Activated CD4-positive, CD25-positive, alpha-beta regulatory T cell treated with anti-CD3 and anti-CD28 coated beads, Interleukin-2, amount 50 U/mL, for 16 hours (primary cell): ENCODE results near the gene SLC6A18.
"Not testable (repeated sequence)": the region's sequence is repeated elsewhere in the genome, so short reads cannot be mapped to it uniquely, and the experiment has no call there.

Experiments used
- DNase-seq: peaks from one replicate; pipeline ENCODE4 v3.0.0-alpha.2; 2020; ENCODE audit warnings: low read depth, low spot score

Gene SLC6A18

DNA sequence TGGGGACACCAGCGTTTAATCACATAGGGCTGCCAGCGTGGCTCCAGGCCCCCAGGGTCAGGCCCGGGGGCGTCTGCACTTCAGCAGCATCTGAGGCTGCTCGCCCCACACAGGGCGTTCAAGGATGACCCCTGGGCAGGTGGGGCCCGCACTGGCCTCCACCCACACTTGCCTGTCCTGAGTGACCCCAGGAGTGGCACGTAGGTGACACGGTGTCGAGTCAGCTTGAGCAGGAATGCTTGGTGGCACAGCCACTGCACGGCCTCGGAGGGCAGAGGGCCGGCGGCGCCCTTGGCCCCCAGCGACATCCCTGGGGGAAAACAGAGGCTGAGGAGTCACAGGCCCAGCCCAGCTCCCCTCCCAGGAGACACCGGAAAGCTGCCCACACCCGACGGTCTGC, 29.0 kb downstream of the SLC6A18 start:
- DNase-seq: no peak

DNA sequence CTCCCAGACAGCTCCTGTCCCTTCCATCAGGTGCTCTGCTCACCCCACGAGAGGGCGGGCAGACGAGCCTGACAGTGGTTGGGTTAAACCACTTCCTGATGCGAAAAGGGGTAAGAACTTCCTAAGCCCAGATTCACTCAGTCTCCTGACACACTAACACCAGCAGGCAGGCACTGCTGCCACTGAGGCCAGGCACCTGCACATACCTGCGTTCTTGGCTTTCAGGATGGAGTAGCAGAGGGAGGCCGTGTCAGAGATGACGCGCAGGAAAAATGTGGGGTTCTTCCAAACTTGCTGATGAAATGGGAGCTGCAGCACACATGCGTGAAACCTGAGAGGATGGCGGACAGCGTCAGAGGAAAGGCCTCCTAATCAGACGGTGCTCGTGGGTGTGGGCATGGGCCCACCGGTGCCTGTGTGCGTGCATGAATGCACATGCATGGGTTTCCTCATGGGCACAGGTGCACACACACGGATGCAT, 29.9 kb downstream of the SLC6A18 start:
- no peak for DNase-seq

DNA sequence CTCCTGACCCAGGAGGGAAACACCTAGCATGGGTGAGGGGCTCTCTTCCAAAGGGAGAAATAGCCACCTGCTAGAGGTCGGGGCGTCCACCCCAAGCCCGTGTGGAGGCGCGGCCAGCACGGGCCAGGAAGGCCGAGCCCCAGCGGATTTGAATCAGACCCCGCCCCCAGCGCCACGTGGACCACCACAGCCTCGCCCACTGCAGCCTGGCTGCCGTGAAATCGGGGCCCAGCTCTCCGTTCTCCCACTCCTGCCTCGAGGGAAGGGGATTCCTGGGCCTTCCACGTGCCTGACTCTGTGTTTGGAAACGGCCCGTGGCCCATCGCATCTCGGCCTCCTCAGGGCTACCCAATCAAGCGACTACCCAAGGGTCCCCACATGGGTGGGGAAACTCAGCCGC, 31.6 kb downstream of the SLC6A18 start:
- no peak for DNase-seq

DNA sequence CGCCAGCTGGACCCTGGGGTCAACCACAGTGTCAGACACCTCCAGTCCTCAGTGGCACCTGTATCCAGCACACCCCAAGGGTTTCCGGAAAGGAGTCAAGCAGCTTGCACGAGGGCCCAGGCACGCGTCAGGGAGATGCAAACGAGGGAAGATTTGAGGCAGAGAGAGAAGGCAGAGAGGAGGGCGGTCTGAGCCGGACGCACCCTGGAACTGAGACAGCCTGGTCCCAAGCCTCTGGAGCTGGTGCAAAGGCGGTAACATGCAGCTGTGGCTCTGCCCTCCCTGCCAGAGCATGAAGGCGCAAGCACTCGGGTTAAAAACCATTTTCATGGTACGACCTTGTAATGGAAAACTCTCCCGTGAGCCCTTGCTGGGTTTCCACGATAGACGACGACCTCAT, 32.2 kb downstream of the SLC6A18 start:
- no peak for DNase-seq

DNA sequence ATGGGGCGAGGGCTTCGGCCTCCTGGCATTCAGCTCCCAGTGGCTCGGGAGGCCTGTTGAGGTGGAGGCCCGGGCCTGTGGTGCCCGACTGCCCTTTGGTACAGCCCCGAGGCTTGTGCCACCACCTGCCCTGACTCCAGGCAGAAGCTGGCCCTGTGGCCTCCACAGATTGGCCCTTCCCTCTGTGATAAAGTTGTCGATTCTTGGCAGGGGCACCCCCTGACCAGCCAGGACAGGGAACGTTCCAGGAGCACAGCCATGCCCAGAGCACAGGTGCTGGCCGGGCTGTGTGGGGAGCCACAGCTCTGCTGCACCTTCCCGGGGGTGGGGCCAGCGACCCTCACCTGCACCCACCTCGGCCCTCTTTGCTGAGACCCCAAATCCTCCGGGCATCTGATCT, 32.7 kb downstream of the SLC6A18 start:
- DNase-seq: no peak

DNA sequence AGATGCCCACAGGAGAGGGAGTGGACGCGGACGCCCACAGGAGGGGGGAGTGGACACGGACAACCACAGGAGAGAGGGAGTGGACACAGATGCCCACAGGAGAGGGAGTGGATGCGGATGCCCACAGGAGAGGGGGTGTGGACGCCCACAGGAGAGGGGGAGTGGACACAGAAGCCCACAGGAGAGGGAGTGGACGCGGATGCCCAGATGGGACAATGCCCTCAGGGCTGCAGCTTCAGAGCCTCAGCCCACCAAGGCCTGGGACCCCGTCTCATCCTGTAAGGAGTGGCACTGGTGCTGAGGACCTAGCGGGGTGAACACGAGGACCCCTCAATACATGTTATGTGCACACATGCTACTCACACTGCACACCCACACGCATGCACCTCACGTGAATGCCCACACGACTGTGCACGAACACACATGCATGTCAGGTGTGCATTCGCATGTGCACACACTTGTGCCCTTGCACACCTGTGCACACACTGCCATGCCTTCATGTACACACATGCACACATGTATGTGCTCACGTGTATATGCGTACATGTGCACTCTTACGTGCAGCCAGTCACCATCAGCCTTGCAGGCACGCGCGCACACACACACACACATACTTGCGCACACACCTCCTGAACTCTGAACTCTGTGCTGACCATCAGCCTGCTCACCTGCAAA, 34.8 kb downstream of the SLC6A18 start:
- DNase-seq: no peak

DNA sequence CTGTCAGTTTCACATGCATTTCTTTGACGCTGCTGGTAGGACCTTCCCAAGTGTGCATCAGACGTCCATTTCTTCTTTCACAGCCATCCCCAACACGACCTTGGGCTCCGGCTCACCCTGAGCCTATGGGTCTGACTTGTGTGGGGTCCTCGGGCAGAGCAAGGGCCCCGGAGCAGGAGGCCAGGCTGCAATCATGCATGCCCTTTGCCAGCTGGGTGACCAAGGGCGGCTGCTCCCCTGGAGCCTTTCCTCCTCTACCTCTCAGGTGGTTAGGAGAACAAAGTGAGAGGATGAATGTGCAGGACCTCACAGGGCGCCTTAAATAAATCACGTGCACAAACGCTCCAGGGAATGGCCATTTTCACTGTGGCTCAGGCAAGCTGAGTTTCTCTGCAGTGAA, 36.5 kb downstream of the SLC6A18 start:
- DNase-seq: no peak

DNA sequence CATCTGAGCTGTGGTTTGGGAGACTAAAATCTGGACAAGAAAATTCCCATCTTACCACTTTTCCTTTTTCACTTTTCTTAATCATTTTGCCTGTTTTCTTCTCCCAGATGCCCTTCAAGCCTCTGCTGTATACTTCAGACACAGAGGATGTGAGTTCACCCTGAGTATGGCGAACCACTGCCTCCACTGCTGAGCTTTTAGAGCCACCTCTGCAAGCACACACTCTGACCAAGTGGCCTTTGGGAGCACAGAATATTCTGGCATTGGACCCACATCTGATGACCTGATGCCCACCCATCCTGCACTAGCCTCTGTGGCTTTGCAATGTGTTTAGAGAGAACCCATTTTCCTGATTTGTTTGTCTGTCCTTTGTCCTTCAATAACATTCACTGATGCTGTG, 37.2 kb downstream of the SLC6A18 start:
- DNase-seq: no peak

DNA sequence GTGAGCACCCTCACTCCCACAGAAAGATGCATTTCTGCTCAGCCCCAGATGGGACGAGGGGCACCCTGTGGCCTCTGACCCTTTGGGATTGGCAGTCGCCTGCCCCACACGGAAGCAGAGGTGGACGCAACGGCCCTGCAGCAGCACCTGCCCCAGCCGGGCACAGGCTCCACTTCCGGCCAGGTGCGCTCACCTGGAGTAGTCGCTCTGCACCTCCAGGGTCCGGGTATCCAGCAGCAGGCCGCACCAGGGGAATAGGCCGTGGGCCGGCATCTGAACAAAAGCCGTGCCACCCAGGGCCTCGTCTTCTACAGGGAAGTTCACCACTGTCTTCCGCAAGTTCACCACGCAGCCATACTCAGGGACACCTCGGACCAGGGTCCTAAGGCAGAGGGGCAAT, 39.0 kb downstream of the SLC6A18 start:
- DNase-seq: no peak

DNA sequence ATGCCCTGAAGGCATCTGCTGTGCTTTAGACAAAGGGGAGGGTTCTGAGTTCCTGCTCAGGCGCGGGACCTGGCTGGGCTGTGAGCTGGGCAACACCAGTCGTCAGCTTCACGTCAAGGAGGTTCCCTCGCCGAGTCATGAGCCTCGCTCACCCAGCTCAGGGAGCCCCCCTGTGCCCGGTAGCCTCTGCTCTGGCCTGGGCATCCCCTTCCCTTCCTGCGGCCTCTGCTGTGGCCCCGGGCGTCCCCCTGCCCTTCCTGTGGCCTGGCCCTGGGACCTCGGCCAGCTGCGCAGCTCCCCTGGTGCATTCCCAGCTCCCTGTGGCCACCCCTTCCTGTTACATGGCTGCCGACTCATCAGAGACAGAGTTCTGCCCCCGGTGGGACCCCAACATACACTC, 39.8 kb downstream of the SLC6A18 start:
- DNase-seq: no peak

DNA sequence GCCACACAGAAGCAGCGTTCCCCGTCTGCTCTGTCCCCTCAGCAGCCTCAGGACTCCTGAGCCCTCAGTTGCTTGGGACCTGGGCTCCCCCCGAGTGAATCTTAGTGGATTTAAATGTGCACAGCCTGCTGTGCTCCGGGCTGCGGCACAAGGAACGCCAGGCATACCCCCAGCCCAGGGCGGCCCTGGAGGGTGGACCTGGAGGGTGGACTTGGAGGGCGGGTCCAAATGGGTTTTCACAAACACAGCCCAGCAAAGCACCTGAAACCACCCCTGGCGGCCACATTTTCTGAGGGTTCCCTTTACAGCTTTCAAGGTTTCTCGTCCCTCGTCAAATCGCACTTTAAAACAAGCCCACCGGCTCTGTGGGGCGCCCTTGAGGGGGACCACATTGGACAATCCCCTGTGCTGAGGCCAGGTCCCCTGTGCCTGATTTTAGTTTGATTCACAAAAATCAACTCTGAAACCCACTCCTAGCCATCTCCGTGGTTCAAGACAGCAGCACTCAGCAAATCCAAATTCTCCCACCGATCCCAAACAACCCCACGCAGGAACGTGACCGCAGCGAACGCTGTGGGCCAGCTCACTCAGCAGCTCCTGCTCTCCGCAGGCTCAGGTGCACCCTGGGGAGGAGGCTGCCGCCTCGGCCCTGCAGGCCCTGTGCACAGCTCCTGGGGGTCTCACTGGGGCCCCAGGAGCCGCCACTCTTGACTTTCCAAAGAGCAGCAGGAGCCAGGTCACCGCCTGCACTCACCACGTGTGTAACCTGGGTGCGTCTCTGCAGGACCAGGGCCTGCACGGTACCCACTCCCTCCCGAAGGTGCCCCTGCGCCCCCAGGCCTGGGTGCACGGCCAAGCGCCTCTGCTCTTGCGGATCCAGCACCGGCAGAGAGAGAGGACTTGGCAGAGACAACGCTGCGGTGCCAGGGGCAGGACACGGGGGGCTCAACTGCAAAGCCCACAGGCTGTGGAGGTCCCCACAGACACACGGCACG, 40.6 kb downstream of the SLC6A18 start:
- no peak for DNase-seq

DNA sequence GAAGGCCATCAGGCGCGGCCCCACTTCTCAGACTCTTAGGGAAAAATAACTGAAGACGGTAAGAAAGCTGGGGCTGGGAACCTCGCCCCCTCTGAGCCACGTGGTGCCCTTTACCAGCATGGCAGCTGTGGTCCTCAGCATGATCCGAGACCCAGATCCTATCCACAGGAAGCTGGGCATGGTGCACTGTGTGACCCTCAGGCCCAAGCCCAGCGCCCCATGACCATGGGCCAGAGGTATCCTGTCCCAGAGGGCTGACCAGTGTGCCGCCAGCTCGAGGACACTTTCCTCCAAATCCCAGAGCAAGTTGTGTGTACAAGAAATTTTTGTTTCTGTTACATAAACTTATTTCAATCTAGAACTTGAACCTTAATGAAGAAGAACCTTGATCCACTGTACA, 41.6 kb downstream of the SLC6A18 start:
- DNase-seq: no peak

DNA sequence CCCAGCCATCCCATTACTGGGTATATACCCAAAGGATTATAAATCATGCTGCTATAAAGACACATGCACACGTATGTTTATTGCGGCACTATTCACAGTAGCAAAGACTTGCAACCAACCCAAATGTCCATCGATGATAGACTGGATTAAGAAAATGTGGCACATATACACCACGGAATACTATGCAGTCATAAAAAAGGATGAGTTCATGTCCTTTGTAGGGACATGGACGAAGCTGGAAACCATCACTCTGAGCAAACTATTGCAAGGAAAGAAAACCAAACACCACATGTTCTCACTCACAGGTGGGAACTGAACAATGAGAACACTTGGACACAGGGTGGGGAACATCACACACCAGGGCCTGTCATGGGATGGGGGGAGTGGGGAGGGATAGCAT, 42.3 kb downstream of the SLC6A18 start:
- DNase-seq: not testable (repeated sequence)

DNA sequence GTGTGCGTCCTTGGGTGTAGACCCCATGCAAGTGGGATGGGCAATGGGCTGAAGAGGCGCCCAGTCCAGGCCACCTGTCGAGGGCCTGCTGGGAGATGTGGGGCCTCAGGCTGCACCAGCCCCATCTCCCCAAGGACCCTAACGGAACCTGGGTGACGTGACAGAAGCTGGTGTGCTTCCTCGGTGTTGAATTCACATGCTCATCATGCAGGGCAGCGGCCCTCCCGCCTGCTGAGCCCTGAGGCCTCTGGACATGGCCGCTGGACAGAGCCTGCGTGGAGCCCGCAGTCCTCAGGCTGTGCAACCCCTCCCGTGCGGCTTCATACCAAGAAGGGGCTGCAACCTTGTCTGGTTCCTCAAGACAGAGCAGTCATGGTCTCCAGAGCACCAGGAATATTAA, 42.9 kb downstream of the SLC6A18 start:
- no peak for DNase-seq

DNA sequence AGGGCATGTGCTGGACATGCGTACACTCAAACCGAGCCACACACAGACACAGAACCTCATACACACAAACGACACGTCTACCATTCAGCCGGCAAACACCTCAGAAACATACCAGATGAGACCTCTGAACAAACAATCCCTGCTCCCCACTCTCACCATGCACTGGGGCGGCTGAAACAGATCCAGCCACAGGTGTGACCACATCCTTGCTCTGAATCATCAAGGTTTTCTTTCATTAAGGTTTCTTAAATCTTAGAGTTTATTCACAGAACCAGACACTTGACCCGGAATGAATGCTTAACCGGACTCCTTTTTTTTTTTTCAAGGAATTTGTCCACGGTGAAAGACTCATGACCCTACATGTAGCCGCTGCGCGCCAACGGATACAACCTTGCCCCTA, 43.5 kb downstream of the SLC6A18 start:
- DNase-seq: no peak

DNA sequence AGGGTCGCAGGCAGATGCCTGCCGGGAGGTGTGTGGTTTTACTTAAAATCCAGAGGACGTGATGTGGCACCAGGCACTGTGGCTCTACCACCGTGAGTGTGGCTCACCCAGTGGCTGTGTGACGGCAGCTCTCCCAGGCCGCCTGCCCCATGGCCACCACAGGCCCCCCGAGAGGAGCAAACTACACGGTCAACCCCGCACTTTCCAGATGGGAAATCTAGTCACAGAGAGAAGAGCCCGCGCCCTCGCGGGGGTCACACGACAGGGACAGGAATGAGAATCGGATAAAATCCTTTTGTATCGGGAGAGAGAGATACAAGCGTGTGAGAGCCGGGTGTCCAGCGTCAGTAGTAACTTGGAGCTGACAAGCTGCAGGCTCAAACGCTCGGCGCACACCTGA, 45.2 kb downstream of the SLC6A18 start:
- no peak for DNase-seq

DNA sequence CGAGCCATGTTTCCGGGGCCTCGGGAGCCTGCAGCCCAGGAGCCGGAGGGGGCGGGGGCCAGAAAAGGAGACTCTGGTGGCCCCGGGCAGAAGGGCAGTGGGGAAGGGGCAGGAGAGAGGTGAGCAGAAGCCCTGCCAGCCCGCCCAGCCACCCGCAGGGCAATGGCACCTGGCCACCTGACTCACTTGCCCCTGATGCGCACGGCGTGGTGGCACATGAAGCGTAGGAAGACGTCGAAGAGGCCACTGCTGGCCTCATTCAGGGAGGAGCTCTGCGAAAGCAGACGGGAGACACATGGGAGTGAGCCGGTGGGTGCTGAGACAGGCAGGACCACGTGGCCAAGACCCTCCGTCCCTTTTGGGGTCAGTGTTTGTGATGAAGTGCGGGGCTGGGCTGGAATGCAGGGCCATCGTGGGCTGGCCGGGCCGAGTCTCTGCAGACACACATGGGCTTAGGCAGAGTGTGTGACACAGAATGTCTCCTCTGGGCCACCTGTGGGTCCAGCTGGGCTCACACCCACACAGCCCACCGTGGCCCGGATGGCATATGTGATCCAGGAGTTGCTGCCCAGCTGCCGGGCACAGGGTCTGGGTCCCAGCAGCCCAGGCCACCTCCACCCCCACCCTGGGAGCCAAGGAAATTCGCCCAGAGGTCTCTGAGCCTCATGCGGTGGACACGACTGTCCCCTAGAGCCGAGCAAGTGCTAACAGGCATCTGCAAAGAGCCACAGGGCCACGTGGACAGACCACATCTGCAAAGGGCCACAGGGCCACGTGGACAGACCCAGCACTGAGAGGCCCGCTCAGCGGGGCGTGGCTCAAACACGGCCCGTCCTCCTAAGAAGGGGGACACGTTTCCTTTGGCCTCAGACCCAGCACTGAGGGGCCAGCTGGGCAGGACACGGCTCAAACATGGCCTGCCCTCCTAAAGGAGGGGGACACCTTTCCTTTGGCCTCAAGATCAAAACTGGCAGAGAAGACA, 46.0 kb downstream of the SLC6A18 start:
- no peak for DNase-seq

DNA sequence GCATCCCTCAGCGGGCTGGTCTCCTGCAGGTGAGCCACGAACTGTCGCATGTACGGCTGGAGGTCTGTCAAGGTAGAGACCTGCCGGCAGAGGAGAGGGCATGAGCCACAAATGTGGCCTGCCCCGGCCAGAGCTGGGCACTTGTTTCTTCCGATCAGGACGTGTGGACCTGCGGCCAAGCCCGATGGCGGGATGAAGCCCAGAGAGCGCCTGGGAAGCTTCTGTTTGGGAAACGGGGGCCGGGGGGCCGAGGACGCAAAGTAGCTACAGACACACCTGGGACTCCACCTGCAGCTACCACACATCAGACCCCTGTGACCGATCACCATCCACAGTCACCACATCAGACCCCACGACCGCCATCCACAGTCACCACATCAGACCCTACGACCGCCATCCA, 47.0 kb downstream of the SLC6A18 start:
- DNase-seq: no peak

DNA sequence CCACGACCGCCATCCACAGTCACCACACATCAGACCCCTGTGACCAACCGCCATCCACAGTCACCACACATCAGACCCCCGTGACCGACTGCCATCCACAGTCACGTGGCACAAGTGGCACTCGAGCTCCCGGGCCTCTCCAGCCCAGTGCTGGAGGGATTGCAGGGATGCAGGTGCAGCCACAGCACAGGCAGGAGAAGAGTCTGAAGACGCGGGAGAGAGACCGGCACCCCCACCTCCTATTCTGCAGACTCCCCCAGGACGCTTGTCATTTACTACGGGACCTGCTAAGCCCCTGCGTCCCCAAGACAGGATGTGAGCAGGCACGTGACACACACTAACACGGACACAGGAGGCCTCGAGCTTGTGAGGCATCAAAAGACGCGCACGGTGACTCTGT, 48.6 kb downstream of the SLC6A18 start:
- no peak for DNase-seq

DNA sequence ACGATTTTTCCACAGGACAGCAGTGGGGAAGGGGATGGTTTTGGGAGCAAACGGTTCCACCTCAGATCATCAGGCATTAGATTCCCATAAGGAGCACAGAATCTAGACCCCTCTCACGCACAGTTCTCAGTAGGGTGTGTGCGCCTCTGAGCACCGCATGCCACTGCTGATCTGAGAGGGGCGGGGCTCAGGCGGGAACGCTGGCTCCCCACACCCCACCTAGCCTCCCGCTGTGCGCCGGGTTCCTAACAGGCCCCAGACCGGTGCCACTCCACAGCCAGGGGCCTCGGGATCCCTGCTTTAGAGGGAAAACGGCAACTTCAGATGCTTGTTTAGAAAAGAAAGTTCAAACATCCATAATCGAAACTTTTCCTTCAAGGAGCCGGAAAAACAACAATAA, 49.3 kb downstream of the SLC6A18 start:
- DNase-seq: no peak
